K562 (cell line): Measurements from ENCODE around the gene KLF18.

Experiments
- EZH2 ChIP-seq: IDR thresholded peaks from 2 replicates; pipeline ENCODE4 v1.6.1; 2012; ENCODE audit warnings: low read depth, mild to moderate bottlenecking, inconsistent platforms, low read length, borderline replicate concordance
- FOXP1 ChIP-seq: sonication (generic); formaldehyde crosslinking; IDR thresholded peaks from 2 replicates; pipeline ENCODE4 v1.8.0; 2022; ENCODE audit warnings: mild to moderate bottlenecking, missing genetic modification reagents
- FUS ChIP-seq: fragments of 200-400 bp; formaldehyde crosslinking; optimal IDR thresholded peaks from 2 replicates; pipeline ENCODE3; 2017; ENCODE audit warnings: low read depth, low read length
- GABPA ChIP-seq: fragments of 200-800 bp; sonication (Bioruptor generic); conservative IDR thresholded peaks from 2 replicates; pipeline ENCODE4 v1.6.1; 2016; ENCODE audit warnings: low read depth, missing genetic modification characterization, missing compliant biosample characterization
- POLR2AphosphoS5 ChIP-seq: IDR thresholded peaks from 2 replicates; pipeline ENCODE4 v1.6.1; 2011; ENCODE audit warnings: mild to moderate bottlenecking, low read depth, low read length, moderate library complexity; ENCODE audit not compliant: control insufficient read depth, insufficient read depth
- TF ChIP-seq, protein P1 (sequence below): sonication (generic); formaldehyde crosslinking; IDR thresholded peaks from 2 replicates; pipeline ENCODE4 v1.8.1; 2023; ENCODE audit warnings: mild to moderate bottlenecking, missing genetic modification reagents

DNA sequence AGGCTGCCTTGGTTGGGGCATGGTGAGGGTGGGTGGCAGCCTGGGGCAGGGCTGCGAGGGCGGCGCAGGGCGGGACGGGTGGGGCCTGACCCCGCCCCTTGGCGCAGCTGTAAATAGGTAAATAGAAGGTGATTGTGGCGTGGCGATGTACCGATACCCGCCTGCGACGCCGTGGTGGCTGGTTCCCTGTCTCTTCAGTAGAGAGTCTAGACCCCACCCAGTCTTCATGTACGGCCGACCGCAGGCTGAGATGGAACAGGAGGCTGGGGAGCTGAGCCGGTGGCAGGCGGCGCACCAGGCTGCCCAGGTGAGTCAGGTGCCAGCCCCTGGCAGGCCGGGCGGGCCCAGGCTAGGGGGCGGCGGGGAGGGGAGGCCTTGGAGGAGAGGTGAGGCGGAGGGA is 22.7 kb downstream of the KLF18 start, which contains the start of gene KLF17:
- no peak for TF ChIP-seq GABPA (tag)
- no peak for TF ChIP-seq FUS
- TF ChIP-seq, protein P1, sequence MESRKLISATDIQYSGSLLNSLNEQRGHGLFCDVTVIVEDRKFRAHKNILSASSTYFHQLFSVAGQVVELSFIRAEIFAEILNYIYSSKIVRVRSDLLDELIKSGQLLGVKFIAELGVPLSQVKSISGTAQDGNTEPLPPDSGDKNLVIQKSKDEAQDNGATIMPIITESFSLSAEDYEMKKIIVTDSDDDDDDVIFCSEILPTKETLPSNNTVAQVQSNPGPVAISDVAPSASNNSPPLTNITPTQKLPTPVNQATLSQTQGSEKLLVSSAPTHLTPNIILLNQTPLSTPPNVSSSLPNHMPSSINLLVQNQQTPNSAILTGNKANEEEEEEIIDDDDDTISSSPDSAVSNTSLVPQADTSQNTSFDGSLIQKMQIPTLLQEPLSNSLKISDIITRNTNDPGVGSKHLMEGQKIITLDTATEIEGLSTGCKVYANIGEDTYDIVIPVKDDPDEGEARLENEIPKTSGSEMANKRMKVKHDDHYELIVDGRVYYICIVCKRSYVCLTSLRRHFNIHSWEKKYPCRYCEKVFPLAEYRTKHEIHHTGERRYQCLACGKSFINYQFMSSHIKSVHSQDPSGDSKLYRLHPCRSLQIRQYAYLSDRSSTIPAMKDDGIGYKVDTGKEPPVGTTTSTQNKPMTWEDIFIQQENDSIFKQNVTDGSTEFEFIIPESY (CRISPR knock-in tag): no peak
- TF ChIP-seq POLR2AphosphoS5: no peak
- no peak for TF ChIP-seq FOXP1 (CRISPR knock-in tag)
- TF ChIP-seq EZH2: no peak
